NCI-H2196 treated with DMSO at 0.1 percent for 48 hours (cell line): ENCODE data around the gene POLR2F.
"Not testable (repeated sequence)": the region's sequence is repeated elsewhere in the genome, so short reads cannot be mapped to it uniquely, and the experiment has no call there.

Source experiments
- DNase-seq: peaks from one replicate; lab custom pipeline; 2025; ENCODE audit not compliant: unreplicated experiment; lab: John Stamatoyannopoulos, UW

The POLR2F gene

GRCh38 chr22:37925330-37925729, 28.2 kb upstream of the POLR2F start:
- DNase-seq: no peak

GRCh38 chr22:37925767-37926166, 27.7 kb upstream of the POLR2F start:
- no peak for DNase-seq

GRCh38 chr22:37926358-37926757, 27.1 kb upstream of the POLR2F start:
- no peak for DNase-seq

- no peak for DNase-seq
Observed at GRCh38 chr22:37926771-37927636, 26.5 kb upstream of the POLR2F start.

GRCh38 chr22:37927637-37927936, 25.9 kb upstream of the POLR2F start:
- no peak for DNase-seq

- no peak for DNase-seq
Observed at GRCh38 chr22:37929390-37929789, 24.1 kb upstream of the POLR2F start.

GRCh38 chr22:37930270-37930951, 23.1 kb upstream of the POLR2F start:
- no peak for DNase-seq

- DNase-seq: no peak
Observed at GRCh38 chr22:37930952-37931440, 22.5 kb upstream of the POLR2F start.

- DNase-seq: no peak
Observed at GRCh38 chr22:37931893-37932389, 21.6 kb upstream of the POLR2F start.

- no peak for DNase-seq
Observed at GRCh38 chr22:37932401-37932800, 21.1 kb upstream of the POLR2F start.

GRCh38 chr22:37932821-37933578, 20.5 kb upstream of the POLR2F start:
- no peak for DNase-seq

- DNase-seq: no peak
Observed at GRCh38 chr22:37933711-37934376, 19.7 kb upstream of the POLR2F start.

- no peak for DNase-seq
Observed at GRCh38 chr22:37940698-37941376, 12.7 kb upstream of the POLR2F start.

GRCh38 chr22:37942133-37942532, 11.4 kb upstream of the POLR2F start:
- no peak for DNase-seq

GRCh38 chr22:37943136-37943824, 10.2 kb upstream of the POLR2F start:
- DNase-seq: no peak

- no peak for DNase-seq
Observed at GRCh38 chr22:37943825-37944198, 9.7 kb upstream of the POLR2F start.

GRCh38 chr22:37944423-37944822, 9.1 kb upstream of the POLR2F start:
- not testable (repeated sequence) for DNase-seq

- DNase-seq: not testable (repeated sequence)
Observed at GRCh38 chr22:37947142-37947795, 6.2 kb upstream of the POLR2F start.

- DNase-seq: no peak
Observed at GRCh38 chr22:37951305-37951704, 2.2 kb upstream of the POLR2F start.
